NCI-H82 (cell line): ENCODE data around the gene MTCH2.
A peak's percentile ranks its signal among the peaks of the same experiment; 100 is the strongest.
"Not testable (repeated sequence)": the region's sequence is repeated elsewhere in the genome, so short reads cannot be mapped to it uniquely, and the experiment has no call there.

ENCODE experiments used
- DNase-seq: peaks from one replicate; lab custom pipeline; 2025; lab: John Stamatoyannopoulos, UW

The MTCH2 gene

DNA sequence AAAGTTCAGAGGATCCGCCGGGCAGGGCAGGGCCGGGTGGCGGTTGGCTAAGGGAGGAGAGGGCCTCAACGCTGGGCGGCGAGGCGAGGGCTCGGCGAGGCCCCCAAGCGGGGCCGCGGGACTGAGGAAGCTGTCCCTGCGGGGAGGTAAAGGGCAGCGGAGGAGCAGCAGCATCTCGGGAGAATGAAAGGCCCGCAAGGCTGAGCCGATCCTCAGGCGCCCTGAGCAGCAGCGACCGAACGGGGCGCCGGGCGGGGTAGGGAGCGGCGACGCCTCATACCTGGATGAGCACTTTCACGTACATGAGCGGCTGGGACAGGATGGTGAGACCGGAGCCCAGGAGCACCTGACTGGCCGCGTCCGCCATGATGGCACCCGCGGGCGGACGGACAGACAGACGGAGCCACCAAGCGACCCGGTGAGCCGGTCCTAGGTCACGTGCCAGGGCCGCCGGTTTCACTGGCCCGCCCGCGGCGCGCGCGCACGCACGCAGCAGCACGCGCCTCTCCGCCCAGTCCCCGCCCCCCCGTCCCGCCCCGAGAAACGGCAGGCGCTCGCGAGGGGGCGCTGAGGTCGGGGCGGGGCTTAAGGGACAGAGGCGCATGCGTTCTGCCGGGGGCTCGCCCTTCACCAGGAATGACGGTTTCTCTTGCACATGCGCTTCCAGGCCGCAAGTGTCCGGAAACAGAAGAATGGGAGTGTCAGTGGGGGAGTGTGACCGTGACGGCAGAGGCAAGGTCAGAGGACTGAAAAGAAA, at the start of gene MTCH2:
MTCH2 (minus strand) TSS at position 461 of the 757 bp plus-strand sequence; CDS start at position 367, 94 bp downstream.
- DNase-seq: peak; percentile 96

DNA sequence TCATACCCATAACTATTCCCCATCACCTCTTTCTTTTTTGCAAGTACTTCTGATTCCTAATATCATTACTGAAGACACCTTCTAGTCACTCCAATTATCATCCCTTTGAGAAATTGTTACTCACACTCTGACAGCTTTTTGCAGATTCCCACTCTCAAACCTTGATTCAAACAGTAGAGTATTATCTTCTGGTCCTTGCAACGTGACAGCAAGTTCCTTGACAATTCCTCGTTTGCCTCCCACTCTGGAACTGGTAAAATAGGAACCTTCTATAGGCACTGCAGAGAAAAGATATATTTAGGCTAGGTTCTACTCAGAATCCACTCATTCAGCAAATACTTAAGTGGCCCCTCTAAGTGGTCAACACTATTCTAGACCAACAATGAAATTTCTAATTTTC, 49.6 kb upstream of the MTCH2 start:
- no peak for DNase-seq

DNA sequence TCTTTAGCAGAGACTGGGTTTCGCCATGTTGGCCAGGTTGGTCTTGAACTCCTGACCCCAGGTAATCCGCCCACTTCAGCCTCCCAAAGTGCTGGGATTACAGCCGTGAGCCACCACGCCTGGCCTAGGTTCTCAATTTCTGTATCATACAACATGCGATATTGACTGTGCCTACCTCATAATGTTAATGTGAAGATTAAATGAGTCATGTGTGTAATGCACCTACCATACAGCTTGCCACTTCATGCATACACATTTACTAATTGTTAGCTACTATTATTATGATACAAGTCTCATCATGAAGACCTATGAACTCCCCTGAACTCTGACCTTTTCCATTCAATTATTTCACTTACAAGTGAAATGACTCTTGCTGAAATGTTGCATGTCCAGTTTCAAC, 47.1 kb upstream of the MTCH2 start:
- no peak for DNase-seq

DNA sequence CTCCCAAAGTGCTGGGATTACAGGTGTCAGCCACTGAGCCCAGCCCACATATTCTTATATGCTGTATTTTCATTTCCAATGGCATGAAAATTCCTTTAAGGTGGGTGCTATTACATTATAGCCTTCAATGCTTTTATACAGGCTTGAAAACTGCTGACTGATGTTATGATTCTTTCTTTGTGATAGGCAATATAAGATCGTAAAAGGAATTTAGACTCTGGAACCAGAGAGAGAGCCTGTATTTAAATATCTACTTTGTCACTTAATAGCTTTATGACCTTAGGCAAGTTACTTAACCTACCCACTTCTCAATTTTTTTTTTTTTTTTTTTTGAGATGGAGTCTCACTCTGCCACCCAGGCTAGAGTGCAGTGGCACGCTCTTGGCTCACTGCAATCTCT, 46.6 kb upstream of the MTCH2 start:
- DNase-seq: no peak

- no peak for DNase-seq
These were observed 45.8 kb upstream of the MTCH2 start for GRCh38 chr11:47688111-47688510.

- not testable (repeated sequence) for DNase-seq
These were observed 44.3 kb upstream of the MTCH2 start for GRCh38 chr11:47686704-47687103.

DNA sequence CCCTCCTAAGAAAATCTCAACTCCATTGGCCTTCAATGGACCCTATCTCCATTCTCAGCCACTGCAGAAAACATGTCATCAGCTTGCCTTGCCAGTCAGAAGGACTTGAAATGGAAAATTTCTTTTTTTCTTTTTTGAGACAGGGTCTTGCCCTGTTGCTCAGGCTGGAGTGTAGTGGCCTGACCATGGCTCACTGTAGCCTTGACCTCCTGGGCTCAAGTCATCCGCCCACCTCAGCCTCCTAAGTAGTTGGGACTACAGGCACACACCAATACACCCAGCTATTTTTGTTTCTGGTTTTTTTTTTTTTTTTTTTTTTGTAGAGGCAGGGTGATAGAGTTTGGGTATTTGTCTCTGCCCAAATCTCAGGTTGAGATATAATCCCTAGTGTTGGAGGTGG, 43.8 kb upstream of the MTCH2 start:
- DNase-seq: no peak

DNA sequence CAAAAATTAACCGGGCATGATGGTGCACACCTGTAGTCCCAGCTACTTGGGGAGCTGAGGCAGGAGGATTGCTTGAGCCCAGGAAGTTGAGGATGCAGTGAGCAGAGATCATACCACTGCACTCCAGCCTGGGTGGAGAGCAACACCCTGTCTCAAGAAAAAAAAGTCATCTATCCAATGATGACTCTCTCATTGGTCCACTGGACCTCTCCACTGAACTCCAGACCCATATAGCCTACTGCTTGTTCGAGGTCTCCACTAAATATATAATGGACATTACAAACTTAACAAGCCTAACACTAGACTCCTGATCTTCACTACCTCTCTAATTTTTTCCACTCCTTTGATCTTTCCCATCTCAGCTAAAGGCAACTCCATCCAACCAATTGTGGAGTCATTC, 33.5 kb upstream of the MTCH2 start:
- no peak for DNase-seq

DNA sequence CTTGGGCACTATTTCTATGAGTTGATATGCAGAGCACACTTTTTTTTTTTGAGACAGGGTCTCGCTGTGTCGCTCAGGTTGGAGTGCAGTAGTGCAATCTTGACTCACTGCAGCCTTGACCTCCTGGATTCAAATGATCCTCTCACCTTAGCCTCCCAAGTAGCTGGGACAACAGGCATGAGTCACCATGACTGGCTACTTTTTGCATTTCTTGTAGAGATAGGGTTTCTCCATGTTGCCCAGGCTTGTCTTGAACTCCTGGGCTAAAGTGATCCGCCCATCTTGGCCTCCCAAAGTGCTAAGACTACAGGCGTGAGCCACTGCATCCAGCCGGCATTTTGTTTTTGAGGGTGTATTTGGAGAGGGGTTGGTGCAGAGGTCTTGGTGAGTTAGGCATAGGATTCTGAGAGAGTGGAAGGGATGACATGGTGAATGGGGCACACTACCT, 29.9 kb upstream of the MTCH2 start:
- no peak for DNase-seq

DNA sequence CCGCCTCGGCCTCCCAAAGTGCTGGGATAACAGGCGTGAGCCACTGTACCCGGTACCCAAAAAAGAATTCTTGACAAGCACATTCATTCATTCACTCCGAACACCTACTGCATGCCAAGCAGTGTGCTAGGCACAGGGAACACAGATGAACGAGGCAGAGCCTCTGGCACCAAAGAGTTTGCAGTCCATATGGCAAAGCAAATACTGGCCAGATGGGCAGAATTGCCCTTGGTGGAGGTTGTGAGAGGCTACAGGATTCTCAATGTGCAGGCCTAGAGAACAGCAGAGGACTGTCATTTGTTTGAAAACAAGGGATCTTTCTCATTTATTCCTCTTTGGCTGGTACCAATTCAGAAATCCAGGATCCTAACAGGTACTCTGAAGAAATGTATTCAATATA, 27.5 kb upstream of the MTCH2 start:
- DNase-seq: peak; percentile 30

DNA sequence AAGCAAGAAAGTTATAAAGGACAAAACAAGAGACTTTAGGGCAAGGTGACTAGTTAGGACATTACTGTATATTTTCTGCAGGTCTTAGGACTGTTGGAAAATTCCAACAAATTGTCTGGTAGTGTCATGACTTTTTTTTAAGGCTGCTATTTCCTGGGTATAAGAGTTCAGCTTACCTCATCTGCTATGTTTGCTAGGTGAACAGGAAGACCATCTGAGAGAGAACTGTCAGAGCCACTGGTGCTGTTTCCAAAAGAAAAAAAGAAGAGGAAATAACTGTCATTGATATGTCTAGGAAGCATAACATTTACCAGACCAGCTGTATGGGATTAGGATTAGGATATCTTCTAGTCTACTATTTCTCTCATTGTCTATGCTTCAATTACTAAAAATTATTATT, 26.3 kb upstream of the MTCH2 start:
- no peak for DNase-seq

DNA sequence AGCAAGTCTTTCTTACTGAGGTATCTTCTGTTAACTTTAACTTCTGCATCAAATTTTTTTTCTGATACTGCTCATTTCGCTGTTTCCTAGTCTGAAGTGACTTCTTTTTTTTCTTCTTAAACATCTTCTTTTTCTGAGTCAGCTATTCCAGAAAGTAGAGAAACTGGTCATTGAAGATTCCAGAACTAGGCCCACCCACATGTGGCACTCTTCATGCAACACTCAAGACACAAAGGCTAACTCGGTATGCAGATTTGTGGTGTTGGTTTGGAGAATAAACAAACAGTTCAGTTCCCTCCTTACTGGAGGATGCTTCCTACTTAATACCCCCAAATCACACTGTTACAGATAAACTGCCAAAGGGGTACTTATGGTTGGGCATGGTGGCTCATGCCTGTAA, 25.2 kb upstream of the MTCH2 start:
- DNase-seq: no peak

- DNase-seq: no peak
These were observed 24.8 kb upstream of the MTCH2 start for GRCh38 chr11:47667135-47667534.

- DNase-seq: not testable (repeated sequence)
These were observed 22.6 kb upstream of the MTCH2 start for GRCh38 chr11:47664936-47665335.

GRCh38 chr11:47661245-47661644, 18.9 kb upstream of the MTCH2 start:
- DNase-seq: no peak

DNA sequence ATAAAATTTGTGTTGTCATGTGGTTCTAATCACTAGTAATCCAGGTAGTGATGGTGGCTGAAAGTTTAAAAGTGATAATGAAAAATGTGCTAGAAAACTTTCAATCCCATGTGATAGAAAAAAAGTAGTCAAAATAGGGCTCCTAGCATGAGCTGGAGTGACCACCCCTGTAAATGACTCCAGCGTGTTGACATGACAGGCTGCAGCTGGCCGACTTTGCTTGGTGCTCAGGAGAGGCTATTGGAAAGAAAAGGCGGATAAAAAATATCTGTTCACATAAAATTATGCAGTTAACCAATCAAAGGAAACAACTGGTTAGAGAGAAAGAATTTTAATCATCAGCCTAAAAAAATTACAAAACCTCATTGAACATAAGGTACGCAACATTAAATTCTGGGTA, 16.9 kb upstream of the MTCH2 start:
- DNase-seq: no peak

DNA sequence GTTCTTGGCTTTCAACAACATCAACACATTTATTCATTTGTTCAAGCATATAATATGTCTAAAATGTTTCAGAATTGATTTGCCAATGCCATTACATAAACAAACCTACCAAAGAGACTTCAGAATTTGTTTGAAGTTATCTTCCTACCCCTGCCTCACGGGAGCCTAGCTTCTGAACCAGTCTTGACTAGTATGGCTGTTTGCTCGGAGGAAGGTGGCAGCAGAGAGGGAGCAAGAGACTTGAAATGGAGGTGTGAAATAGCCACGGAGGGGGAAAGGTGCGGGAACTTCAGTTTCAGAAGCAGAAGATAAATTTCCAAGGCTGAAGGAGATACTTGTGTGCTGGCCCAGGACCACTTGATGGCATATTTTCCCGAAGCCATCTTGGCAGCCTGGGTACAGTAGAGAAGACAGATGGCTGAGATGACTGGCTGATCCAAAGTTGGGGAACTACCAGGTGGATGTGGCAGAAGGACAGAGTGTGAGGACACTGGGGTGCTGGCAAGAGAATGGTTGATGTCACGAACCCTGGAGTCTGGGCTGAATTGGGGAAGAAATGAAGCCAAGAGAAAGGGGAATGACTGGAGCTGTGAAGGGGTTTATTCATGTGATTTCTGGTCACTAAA, 14.0 kb upstream of the MTCH2 start:
- DNase-seq: no peak

DNA sequence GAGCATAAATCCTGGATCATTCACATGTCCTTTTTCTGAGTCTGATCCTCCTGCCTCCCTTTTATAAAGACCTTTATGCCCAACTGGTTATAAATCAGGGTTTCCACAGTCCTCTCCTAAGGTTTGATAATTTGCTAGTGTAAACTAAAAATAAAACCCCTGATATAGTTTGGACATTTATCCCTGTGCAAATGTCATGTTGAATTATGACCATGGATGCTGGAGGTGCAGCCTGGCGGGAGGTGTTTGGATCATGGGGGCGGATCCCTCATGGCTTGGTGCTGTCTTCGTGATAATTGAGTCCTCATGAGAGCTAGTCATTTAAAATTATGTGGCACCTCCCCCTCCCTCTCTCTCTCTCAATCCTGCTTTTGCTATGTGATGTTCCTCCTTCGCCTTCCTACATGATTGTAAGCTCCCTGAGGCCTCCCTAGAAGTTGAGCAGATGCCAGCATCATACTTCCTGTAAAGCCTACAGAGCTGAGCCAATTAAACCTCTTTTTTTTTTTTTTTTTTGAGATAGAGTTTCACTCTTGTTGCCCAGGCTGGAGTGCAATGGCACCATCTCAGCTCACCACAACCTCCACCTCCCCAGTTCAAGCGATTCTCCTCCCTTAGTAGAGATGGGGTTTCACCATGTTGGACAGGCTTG, 9.6 kb upstream of the MTCH2 start:
- no peak for DNase-seq

DNA sequence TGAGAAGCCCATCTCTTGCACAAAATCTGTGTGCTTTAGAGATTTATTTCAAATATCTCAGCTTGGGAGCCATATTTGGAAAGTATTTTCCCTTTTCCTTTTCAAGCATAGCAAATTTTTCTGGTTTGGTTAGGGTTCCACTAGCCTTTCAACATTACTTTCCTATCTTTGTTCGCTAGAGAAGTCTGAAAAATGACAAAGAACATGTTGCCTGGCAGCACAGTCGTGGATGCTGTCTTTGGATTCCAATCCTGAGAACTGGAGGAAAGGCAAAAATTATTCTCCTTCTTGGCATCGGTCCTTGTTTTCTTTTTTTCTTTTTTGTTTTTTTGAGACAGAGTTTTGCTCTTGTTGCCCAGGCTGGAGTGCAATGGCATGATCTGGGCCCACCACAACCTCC, 6.9 kb upstream of the MTCH2 start:
- DNase-seq: no peak

DNA sequence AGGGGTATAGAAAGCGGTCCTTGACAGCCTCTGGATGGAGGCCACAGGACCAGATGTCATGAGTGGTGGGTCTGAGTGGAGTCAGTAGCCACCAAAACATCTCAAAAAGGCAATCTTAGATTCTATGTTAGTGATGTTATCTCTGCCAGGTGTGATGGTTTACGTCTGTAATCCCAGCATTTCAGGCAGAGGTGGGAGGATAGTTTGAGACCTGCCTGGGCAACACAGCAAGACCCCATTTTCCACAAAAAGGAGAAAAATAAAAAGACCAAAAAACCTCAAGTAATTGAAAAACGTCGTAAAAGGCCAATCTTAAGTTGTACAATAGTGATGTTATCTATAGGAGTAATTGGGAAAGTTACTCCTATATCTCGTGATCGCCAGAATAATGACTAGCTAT, 3.7 kb upstream of the MTCH2 start:
- no peak for DNase-seq

GRCh38 chr11:47645500-47645899, 3.1 kb upstream of the MTCH2 start:
- DNase-seq: no peak

DNA sequence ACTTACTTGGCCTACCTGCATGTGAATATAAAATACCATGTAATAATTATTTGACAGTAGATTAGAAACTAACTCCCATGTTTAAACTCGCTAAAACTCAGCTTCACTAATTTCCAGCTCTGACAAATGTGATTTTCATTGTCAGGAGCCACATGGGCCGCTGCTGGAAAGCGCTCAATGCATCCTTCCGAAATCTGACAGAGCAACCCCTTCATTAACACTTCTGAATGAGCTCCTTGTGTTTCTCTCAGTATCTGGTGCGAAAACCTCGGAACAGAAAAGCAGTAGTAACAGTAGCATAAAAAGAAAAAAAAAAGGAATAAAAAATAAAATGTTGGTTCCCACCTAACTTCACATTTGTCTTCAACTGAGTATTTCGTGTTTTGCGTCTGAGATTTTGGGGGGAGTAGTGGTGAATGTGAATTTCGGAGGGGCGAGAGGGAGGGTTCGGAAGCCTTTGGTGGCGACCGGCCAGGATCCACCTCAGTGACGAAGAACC, 710 bp downstream of the MTCH2 start:
- peak; percentile 13 for DNase-seq

- not testable (repeated sequence) for DNase-seq
These were observed 1.9 kb downstream of the MTCH2 start for GRCh38 chr11:47640506-47640905.
